Kidney epithelial cell (primary cell): ENCODE measurements around the gene WNT10A. TPM values are rescaled to one million over a fixed set of nuclear protein-coding genes. Genes with fewer than 3 reads are reported as not detected.

Source experiments
- DNase-seq: peaks from one replicate; pipeline ENCODE4 v3.0.0-alpha.2; 2010; ENCODE audit warnings: low read depth
- H3K27me3 ChIP-seq: 2 replicates; pipeline ENCODE4 v1.6.0; 2011; ENCODE audit warnings: low read length; ENCODE audit not compliant: control insufficient read depth, insufficient read depth
- H3K36me3 ChIP-seq: 2 replicates; pipeline ENCODE4 v1.5.1; 2011; ENCODE audit warnings: low read length; ENCODE audit not compliant: control insufficient read depth, insufficient read depth
- H3K4me3 ChIP-seq: 2 replicates; pipeline ENCODE4 v1.5.1; 2011; ENCODE audit warnings: low read depth, mild to moderate bottlenecking, control low read depth, low read length
- total RNA-seq: library from RNA; depleted of rRNA; stranded (reverse); fragments of >200 nt; gene quantifications from 2 replicates; pipeline ENCODE4 v1.2.3, GENCODE V29; 2015
- TF ChIP-seq, protein P1 (sequence below): IDR thresholded peaks from 2 replicates; pipeline ENCODE4 v1.5.1; 2011; ENCODE audit warnings: mild to moderate bottlenecking, moderate library complexity, low read length, control low read depth, inconsistent platforms; ENCODE audit not compliant: insufficient read depth, poor library complexity, severe bottlenecking

Gene WNT10A
- 5.6 and 7.1 TPM in 2 replicates for total RNA-seq

DNA sequence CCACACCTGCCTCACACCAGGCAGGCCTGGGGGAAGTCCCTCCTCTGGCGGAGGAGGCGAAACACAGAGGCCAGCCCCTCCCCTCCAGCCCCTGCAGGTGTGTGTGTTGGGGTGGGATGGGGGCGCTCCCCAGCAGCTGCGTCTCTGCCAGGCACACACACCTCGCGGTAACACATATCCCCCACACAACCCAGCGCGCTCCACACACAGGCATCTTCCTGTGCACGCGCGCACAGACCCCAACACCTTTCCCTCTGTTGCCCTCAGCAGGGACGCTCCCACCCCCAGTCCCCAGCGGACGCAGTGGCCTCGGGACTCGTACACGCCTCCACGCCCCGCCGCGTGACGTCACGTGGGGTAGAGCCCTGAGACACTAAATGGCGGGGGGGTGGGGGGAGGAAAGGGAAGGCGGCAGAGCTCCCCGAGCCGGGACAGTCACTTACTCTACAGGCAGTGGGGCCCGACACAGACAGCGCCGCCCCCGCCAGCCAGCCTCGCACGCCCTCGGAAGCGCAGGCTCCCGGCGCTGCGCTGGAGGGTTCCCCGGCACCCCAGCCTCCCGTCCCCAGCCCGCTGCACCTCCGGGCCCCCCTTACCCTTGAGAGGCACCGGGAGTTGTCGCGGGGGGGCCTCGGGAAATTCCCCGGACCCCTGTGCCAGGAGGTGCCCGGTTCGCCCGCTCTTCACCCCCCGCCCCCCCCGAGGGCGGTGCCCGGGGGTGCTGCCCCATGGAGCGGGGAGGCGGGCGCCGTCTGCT lies at the start of gene WNT10A:
Gene WNT10A (plus strand): TSS at position 751 of the 757 bp plus-strand sequence. CDS start 144 bp downstream, outside the sequence.
- TF ChIP-seq, protein P1, sequence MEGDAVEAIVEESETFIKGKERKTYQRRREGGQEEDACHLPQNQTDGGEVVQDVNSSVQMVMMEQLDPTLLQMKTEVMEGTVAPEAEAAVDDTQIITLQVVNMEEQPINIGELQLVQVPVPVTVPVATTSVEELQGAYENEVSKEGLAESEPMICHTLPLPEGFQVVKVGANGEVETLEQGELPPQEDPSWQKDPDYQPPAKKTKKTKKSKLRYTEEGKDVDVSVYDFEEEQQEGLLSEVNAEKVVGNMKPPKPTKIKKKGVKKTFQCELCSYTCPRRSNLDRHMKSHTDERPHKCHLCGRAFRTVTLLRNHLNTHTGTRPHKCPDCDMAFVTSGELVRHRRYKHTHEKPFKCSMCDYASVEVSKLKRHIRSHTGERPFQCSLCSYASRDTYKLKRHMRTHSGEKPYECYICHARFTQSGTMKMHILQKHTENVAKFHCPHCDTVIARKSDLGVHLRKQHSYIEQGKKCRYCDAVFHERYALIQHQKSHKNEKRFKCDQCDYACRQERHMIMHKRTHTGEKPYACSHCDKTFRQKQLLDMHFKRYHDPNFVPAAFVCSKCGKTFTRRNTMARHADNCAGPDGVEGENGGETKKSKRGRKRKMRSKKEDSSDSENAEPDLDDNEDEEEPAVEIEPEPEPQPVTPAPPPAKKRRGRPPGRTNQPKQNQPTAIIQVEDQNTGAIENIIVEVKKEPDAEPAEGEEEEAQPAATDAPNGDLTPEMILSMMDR = no peak
- H3K27me3 ChIP-seq = peaks cover 32% of the 10 kb centered on the region

GRCh38 chr2:218831378-218831990 lies 49.2 kb upstream of the WNT10A start, which contains the start of gene PRKAG3:
PRKAG3 (minus strand) TSS chr2:218831803.
- TF ChIP-seq, protein P1 = no peak
- peaks cover 33% of the 10 kb centered on the region for H3K27me3 ChIP-seq
- no peaks in the 10 kb centered on the region for H3K36me3 ChIP-seq
- H3K4me3 ChIP-seq = no peak within 1 kb of the TSS
- no peak for DNase-seq

More for the DNA sequence above, at the start of gene WNT10A:
- no peaks in the 10 kb centered on the region for H3K36me3 ChIP-seq
- DNase-seq = no peak
- peak within 1 kb of the TSS; percentile 39 for H3K4me3 ChIP-seq

- Histone ChIP-seq H3K4me3 (no peak overlapping the region), H3K27me3 (peaks cover 29% of the 10 kb centered on the region), H3K36me3 (no peaks in the 10 kb centered on the region)
- no peak for DNase-seq
- TF ChIP-seq, protein P1 = no peak
These were observed 48.6 kb upstream of the WNT10A start for GRCh38 chr2:218832081-218832480.

GRCh38 chr2:218832520-218832919 lies 48.1 kb upstream of the WNT10A start:
- Histone ChIP-seq H3K27me3 (peaks cover 26% of the 10 kb centered on the region), H3K4me3 (no peak overlapping the region), H3K36me3 (no peaks in the 10 kb centered on the region)
- TF ChIP-seq, protein P1 = no peak
- DNase-seq = no peak

DNA sequence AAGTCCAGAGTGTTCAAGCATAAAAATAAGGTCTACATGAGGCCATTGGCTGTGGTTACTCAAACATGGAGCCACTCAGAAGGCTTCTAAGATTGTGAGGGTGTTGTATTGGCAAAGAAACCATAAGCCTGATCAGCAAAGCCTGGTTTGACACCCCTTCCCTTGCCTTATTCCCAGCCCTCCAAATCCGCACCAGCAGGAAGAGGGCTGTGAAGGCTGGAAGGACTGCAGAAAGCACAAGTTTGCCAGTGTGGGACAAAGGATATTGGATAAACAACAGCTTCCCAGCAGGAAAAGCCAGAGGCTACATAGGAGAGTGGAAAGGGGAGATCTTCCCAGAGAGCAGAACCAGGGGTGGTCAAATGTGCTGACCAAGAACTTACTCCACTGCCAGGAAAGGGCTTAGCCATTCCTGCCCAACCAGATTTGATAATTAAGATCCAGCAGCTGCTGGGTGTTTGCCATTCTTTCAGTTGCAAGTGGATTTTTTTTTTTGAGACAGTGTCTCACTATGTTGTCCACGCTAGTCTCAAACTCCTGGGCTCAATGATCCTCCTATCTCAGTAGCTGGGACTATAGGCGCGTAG lies 47.5 kb upstream of the WNT10A start:
- TF ChIP-seq, protein P1 = no peak
- Histone ChIP-seq H3K4me3 (no peak overlapping the region), H3K27me3 (peaks cover 25% of the 10 kb centered on the region), H3K36me3 (no peaks in the 10 kb centered on the region)
- DNase-seq = no peak
